ENCODE data around the gene PRKAA1. TPM values are rescaled to one million over a fixed set of nuclear protein-coding genes. Genes with fewer than 3 reads are reported as not detected.

Gene PRKAA1
- total RNA-seq, 1 experiment from 2014 or later: 28.8 TPM

DNA sequence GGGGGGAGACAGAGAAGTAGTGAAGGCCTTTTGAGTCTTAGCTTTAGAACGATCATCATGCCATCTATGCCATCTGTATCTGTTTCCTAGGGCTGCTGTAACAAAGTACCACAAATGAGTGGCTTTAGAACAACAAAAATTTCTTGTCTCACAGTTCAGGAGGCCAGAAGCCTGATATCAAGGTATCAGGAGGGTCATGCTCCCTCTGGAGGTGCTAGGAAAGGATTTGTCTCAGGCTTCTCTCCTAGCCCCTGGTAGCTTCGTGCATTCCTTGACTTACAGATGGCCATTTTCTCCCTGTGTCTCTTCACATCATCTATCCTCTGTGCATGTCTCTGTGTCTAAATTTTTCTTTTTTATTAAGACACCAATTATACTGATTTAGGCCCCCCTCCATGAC, 48.2 kb upstream of the PRKAA1 start:
- no peak overlapping the region for H2BK12ac ChIP-seq (ENCODE audit: insufficient read length, low read depth, low read length)
- H3K79me1 ChIP-seq (ENCODE audit: insufficient read depth, low read depth, low read length, poor library complexity, severe bottlenecking): no peaks in the 10 kb centered on the region
- H4K91ac ChIP-seq (ENCODE audit: insufficient read length, low read depth, low read length): no peak overlapping the region
- no peak overlapping the region for H3K14ac ChIP-seq (ENCODE audit: insufficient read depth, low read length)
- no CpG with 5 or more reads among the region's 2 CpGs for WGBS (ENCODE audit: extremely low coverage, insufficient read length, low lambda C conversion rate)
- H3K36me3 Mint-ChIP-seq (ENCODE audit: insufficient read depth in 1 of 3, low read depth in 3 of 3): no peaks in the 10 kb centered on the region
- no peak overlapping the region for H2BK15ac ChIP-seq (ENCODE audit: low read depth, low read length)
- H3K9me3 Mint-ChIP-seq: no peaks in the 10 kb centered on the region
- no peaks in the 10 kb centered on the region for H3K27me3 ChIP-seq (ENCODE audit: insufficient read depth, low read length)
- H3K23ac ChIP-seq (ENCODE audit: insufficient read length, low read depth, low read length): no peak overlapping the region
- TF ChIP-seq, protein P1, sequence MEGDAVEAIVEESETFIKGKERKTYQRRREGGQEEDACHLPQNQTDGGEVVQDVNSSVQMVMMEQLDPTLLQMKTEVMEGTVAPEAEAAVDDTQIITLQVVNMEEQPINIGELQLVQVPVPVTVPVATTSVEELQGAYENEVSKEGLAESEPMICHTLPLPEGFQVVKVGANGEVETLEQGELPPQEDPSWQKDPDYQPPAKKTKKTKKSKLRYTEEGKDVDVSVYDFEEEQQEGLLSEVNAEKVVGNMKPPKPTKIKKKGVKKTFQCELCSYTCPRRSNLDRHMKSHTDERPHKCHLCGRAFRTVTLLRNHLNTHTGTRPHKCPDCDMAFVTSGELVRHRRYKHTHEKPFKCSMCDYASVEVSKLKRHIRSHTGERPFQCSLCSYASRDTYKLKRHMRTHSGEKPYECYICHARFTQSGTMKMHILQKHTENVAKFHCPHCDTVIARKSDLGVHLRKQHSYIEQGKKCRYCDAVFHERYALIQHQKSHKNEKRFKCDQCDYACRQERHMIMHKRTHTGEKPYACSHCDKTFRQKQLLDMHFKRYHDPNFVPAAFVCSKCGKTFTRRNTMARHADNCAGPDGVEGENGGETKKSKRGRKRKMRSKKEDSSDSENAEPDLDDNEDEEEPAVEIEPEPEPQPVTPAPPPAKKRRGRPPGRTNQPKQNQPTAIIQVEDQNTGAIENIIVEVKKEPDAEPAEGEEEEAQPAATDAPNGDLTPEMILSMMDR (conservative IDR thresholded peaks at IDR 0.05): no peak
- H3K18ac ChIP-seq (ENCODE audit: insufficient read length, low read depth, low read length): no peak overlapping the region
- no peak overlapping the region for H3K4ac ChIP-seq (ENCODE audit: low read depth, low read length)
- no peak overlapping the region for H3K27ac Mint-ChIP-seq
- H3K79me2 ChIP-seq (ENCODE audit: insufficient read depth, low read length): no peaks in the 10 kb centered on the region
- H3K4me2 ChIP-seq (ENCODE audit: insufficient read depth, insufficient read length, low read length): no peak overlapping the region
- H4K8ac ChIP-seq (replicated peaks; ENCODE audit: insufficient read length, low read depth, low read length): no peak overlapping the region
- H3K56ac ChIP-seq (ENCODE audit: insufficient read length, low read depth, low read length): no peak overlapping the region
- H4K20me1 ChIP-seq (ENCODE audit: control insufficient read depth, insufficient read depth, insufficient read length): peaks cover 4% of the 10 kb centered on the region
- H3K23me2 ChIP-seq (ENCODE audit: insufficient read length, low read depth, low read length, poor library complexity, severe bottlenecking): no peaks in the 10 kb centered on the region
- H3T11ph ChIP-seq (ENCODE audit: low read length): no peak overlapping the region
- no peaks in the 10 kb centered on the region for H3K4me1 ChIP-seq (ENCODE audit: insufficient read depth, low read length)
- no peak overlapping the region for H2BK5ac ChIP-seq (ENCODE audit: insufficient read length, low read length)
- no peaks in the 10 kb centered on the region for H3K27me3 Mint-ChIP-seq (ENCODE audit: low read depth)
- H2BK120ac ChIP-seq (ENCODE audit: low read depth, low read length, poor library complexity, severe bottlenecking): no peak overlapping the region
- no peak overlapping the region for H2AK5ac ChIP-seq (ENCODE audit: insufficient read length, low read length)
- H3K27ac ChIP-seq (ENCODE audit: insufficient read length, low read depth, low read length): no peak overlapping the region
- no peak overlapping the region for H2BK20ac ChIP-seq (ENCODE audit: low read depth, low read length, poor library complexity, severe bottlenecking)
- H3K4me3 Mint-ChIP-seq: no peak overlapping the region
- DNase-seq: no peak
- no peaks in the 10 kb centered on the region for H3K9me3 ChIP-seq (ENCODE audit: control insufficient read depth, low read depth, low read length)
- no peak overlapping the region for H2AFZ ChIP-seq (ENCODE audit: low read length)
- H3K9ac ChIP-seq (ENCODE audit: extremely low read depth, insufficient read length, low read length): no peak overlapping the region
- no peak overlapping the region for H4K5ac ChIP-seq (ENCODE audit: insufficient read length, low read depth, low read length)
- peaks cover 7% of the 10 kb centered on the region in 2 experiments for H3K4me1 Mint-ChIP-seq
